OCI-LY1 (cell line): Measurements from ENCODE around the gene MXD4.

ENCODE experiments used
- H2AFZ ChIP-seq: fragments of 200-600 bp; sonication (generic), shearing (Covaris generic); 2 replicates; pipeline ENCODE4 v1.6.0; 2014; ENCODE audit warnings: antibody characterized with exemption, mild to moderate bottlenecking, low read length
- H3F3A ChIP-seq: fragments of 200-600 bp; sonication (generic), shearing (Covaris generic); 2 replicates; pipeline ENCODE4 v1.6.0; 2014; ENCODE audit warnings: mild to moderate bottlenecking, antibody characterized with exemption, low read length, moderate library complexity; ENCODE audit not compliant: insufficient read depth
- H3K27ac ChIP-seq: fragments of 200-600 bp; sonication (generic); 2 replicates; pipeline ENCODE4 v1.5.1; 2014; ENCODE audit warnings: low read length, mixed run types, mild to moderate bottlenecking, low read depth; ENCODE audit not compliant: poor library complexity, severe bottlenecking
- H3K27me3 ChIP-seq: fragments of 200-600 bp; sonication (generic); 2 replicates; pipeline ENCODE4 v1.6.0; 2014; ENCODE audit warnings: antibody characterized with exemption, mild to moderate bottlenecking, low read length, moderate library complexity; ENCODE audit not compliant: insufficient read depth
- H3K36me3 ChIP-seq: fragments of 200-600 bp; sonication (generic); 2 replicates; pipeline ENCODE4 v1.6.1; 2014; ENCODE audit warnings: mild to moderate bottlenecking, antibody characterized with exemption, low read length, moderate library complexity, mixed read lengths; ENCODE audit not compliant: insufficient read depth
- H3K4me1 ChIP-seq: fragments of 200-600 bp; sonication (generic); 2 replicates; pipeline ENCODE4 v1.5.1; 2014; ENCODE audit warnings: mild to moderate bottlenecking, low read length, moderate library complexity; ENCODE audit not compliant: insufficient read depth, severe bottlenecking
- H3K4me2 ChIP-seq: fragments of 200-600 bp; sonication (generic), shearing (Covaris generic); 2 replicates; pipeline ENCODE4 v1.6.1; 2014; ENCODE audit warnings: low read length
- H3K4me3 ChIP-seq: fragments of 200-600 bp; sonication (generic); 2 replicates; pipeline ENCODE4 v1.5.1; 2014; ENCODE audit warnings: low read length, low read depth, mild to moderate bottlenecking, mixed read lengths; ENCODE audit not compliant: poor library complexity, severe bottlenecking
- H3K79me2 ChIP-seq: fragments of 200-600 bp; shearing (Covaris generic); 2 replicates; pipeline ENCODE4 v1.6.1; 2016; ENCODE audit warnings: mixed run types, low read length, mixed read lengths; ENCODE audit not compliant: insufficient read depth
- H3K9ac ChIP-seq: fragments of 200-600 bp; sonication (generic), shearing (Covaris generic); 2 replicates; pipeline ENCODE4 v1.6.1; 2014; ENCODE audit warnings: mild to moderate bottlenecking, low read length, mixed read lengths
- H3K9me2 ChIP-seq: fragments of 200-600 bp; sonication (generic), shearing (Covaris generic); 2 replicates; pipeline ENCODE4 v1.6.1; 2014; ENCODE audit warnings: low read depth, mild to moderate bottlenecking, low read length, mixed read lengths
- H3K9me3 ChIP-seq: fragments of 200-600 bp; shearing (Covaris generic); 2 replicates; pipeline ENCODE4 v1.6.1; 2014; ENCODE audit warnings: low read length, mixed read lengths
- H4K20me1 ChIP-seq: fragments of 200-600 bp; sonication (generic), shearing (Covaris generic); 2 replicates; pipeline ENCODE4 v1.6.0; 2016; ENCODE audit warnings: mild to moderate bottlenecking, low read length; ENCODE audit not compliant: insufficient read depth
- CTCF ChIP-seq: fragments of 200-600 bp; sonication (generic), shearing (Covaris generic); IDR thresholded peaks from 2 replicates; pipeline ENCODE4 v1.5.1; 2017; ENCODE audit warnings: mild to moderate bottlenecking, antibody characterized with exemption, low read length, moderate library complexity, mixed read lengths
- EZH2 ChIP-seq: fragments of 200-600 bp; sonication (generic), shearing (Covaris generic); IDR thresholded peaks from 2 replicates; pipeline ENCODE4 v1.8.0; 2017; ENCODE audit warnings: borderline replicate concordance, mixed run types, mild to moderate bottlenecking, antibody characterized with exemption, low read length, moderate library complexity, mixed read lengths

MXD4 gene

GRCh38 chr4:2264481-2265041 is 2.7 kb upstream of the MXD4 start:
- no peaks in the 10 kb centered on the region for H3K9me3 ChIP-seq
- no peaks in the 10 kb centered on the region for H3K36me3 ChIP-seq
- H4K20me1 ChIP-seq: no peaks in the 10 kb centered on the region
- no peak overlapping the region for H3K4me2 ChIP-seq
- no peak overlapping the region for H3K4me3 ChIP-seq
- H3K27ac ChIP-seq: no peak overlapping the region
- no peaks in the 10 kb centered on the region for H3F3A ChIP-seq
- peaks cover 29% of the 10 kb centered on the region for H3K4me1 ChIP-seq
- no peak overlapping the region for H3K9ac ChIP-seq
- no peaks in the 10 kb centered on the region for H3K79me2 ChIP-seq
- no peaks in the 10 kb centered on the region for H3K9me2 ChIP-seq
- no peak overlapping the region for H2AFZ ChIP-seq
- H3K27me3 ChIP-seq: no peaks in the 10 kb centered on the region
- TF ChIP-seq CTCF: no peak
- no peak for TF ChIP-seq EZH2

- Histone ChIP-seq H3K4me3 (no peak overlapping the region), H3K27me3 (no peaks in the 10 kb centered on the region), H3K27ac (no peak overlapping the region), H2AFZ (no peak overlapping the region), H3K9me2 (no peaks in the 10 kb centered on the region), H4K20me1 (no peaks in the 10 kb centered on the region), H3K36me3 (no peaks in the 10 kb centered on the region), H3K4me2 (no peak overlapping the region), H3K4me1 (peaks cover 29% of the 10 kb centered on the region), H3K9ac (no peak overlapping the region), H3K9me3 (no peaks in the 10 kb centered on the region), H3F3A (no peaks in the 10 kb centered on the region), H3K79me2 (no peaks in the 10 kb centered on the region)
- TF ChIP-seq CTCF (no peak), EZH2 (no peak)
Measured at GRCh38 chr4:2263926-2264321, 2.0 kb upstream of the MXD4 start.

- no peak for TF ChIP-seq CTCF
- no peak for TF ChIP-seq EZH2
- Histone ChIP-seq H3K9me2 (no peaks in the 10 kb centered on the region), H3F3A (no peaks in the 10 kb centered on the region), H3K4me2 (peak overlapping the region; percentile 84), H3K4me1 (peaks cover 29% of the 10 kb centered on the region), H3K27ac (peak overlapping the region; percentile 51), H2AFZ (no peak overlapping the region), H3K9me3 (no peaks in the 10 kb centered on the region), H3K9ac (peak overlapping the region; percentile 91), H3K4me3 (peak overlapping the region; percentile 72), H4K20me1 (no peaks in the 10 kb centered on the region), H3K36me3 (no peaks in the 10 kb centered on the region), H3K79me2 (no peaks in the 10 kb centered on the region), H3K27me3 (no peaks in the 10 kb centered on the region)
Measured at GRCh38 chr4:2262944-2263250, 988 bp upstream of the MXD4 start.
